Globus pallidus (tissue), 1 donor: Measurements from ENCODE around the gene DDX1.
"Not testable (repeated sequence)": the region's sequence is repeated elsewhere in the genome, so short reads cannot be mapped to it uniquely, and the experiment has no call there.

Experiments used
- DNase-seq: peaks from one replicate; pipeline ENCODE4 v3.0.0-alpha.2; 2015; ENCODE audit warnings: low spot score

The DDX1 gene

GRCh38 chr2:15677141-15677843 lies 85.6 kb downstream of the DDX1 start:
- DNase-seq, result no peak

- DNase-seq, result no peak
Measured at GRCh38 chr2:15678346-15678745, 86.7 kb downstream of the DDX1 start.

GRCh38 chr2:15678909-15679308 lies 87.2 kb downstream of the DDX1 start:
- DNase-seq, result no peak

- DNase-seq, result no peak
Measured at GRCh38 chr2:15679386-15679924, 87.8 kb downstream of the DDX1 start.

GRCh38 chr2:15680132-15680531 lies 88.5 kb downstream of the DDX1 start:
- DNase-seq, result not testable (repeated sequence)
